Suprapubic skin (tissue), 4 donors: ENCODE results near the gene DCTD.

Source experiments
- EP300 ChIP-seq: sonication (generic); formaldehyde crosslinking; IDR thresholded peaks from one replicate; pipeline ENCODE4 v1.6.1; 2017; ENCODE audit warnings: antibody characterized with exemption
- POLR2A ChIP-seq, 2 donors: fragments of 450-650 bp; IDR thresholded peaks; one replicate each; pipeline ENCODE4 v1.6.1; 2017; ENCODE audit warnings: antibody characterized with exemption in 2 of 2, mild to moderate bottlenecking in 2 of 2, moderate library complexity in 2 of 2
- POLR2AphosphoS5 ChIP-seq, 3 donors: sonication (generic); formaldehyde crosslinking; IDR thresholded peaks; one replicate each; pipeline ENCODE4 v1.6.1; 2017; ENCODE audit warnings: antibody characterized with exemption in 3 of 3
- TF ChIP-seq, protein P1 (sequence below), 2 donors: fragments of 200-600 bp in 1 of 2; fragments of 450-650 bp in 1 of 2; sonication (generic) in 1 of 2; IDR thresholded peaks; one replicate each; pipeline ENCODE4 v1.5.1; 2016 to 2019; ENCODE audit warnings: antibody characterized with exemption in 2 of 2, mild to moderate bottlenecking in 1 of 2, moderate library complexity in 1 of 2

DNA sequence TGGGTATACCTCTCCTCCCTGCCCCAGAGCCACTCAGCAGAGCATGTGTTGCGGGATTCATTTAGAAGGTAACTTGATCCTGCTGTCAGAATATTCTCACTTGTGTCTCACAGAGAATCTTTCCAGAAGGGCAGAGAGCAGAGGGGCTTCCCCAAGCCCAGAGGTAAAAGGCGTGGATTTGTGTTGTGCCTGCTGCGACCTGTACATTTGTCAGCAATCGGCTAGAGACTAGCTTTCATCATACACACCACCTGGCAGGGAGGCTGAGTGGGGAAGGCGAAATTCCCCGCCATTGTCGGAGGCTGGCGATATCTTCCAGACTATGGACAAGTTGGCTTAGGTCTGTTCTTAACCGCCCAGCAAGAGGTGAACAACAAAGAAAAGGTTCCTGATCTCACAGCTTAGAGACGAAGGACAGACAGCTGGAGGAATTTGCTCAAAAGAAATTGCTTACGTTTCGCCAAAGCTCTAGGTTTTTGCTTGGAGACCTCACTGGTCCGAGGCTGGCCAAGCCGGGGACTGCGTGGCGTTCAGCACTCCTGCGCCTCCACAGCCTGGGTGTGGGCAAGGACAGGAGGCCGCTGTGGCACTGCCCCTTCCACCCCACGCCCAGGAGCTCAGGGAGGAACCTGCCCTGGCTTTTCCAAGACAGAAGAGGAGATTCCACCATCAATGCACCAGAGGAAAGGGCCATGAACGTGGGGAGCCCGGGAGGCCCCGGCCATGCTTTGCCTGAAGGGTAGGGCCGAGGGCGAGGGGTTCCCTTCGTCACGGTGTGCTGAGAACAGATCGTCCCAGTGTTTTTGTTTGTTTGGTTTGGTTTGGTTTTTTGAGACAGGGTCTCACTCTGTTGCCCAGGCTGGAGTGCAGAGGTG lies 69.4 kb downstream of the DCTD start:
- no peak for TF ChIP-seq POLR2A (IDR thresholded peaks at IDR 0.05)
- TF ChIP-seq, protein P1, sequence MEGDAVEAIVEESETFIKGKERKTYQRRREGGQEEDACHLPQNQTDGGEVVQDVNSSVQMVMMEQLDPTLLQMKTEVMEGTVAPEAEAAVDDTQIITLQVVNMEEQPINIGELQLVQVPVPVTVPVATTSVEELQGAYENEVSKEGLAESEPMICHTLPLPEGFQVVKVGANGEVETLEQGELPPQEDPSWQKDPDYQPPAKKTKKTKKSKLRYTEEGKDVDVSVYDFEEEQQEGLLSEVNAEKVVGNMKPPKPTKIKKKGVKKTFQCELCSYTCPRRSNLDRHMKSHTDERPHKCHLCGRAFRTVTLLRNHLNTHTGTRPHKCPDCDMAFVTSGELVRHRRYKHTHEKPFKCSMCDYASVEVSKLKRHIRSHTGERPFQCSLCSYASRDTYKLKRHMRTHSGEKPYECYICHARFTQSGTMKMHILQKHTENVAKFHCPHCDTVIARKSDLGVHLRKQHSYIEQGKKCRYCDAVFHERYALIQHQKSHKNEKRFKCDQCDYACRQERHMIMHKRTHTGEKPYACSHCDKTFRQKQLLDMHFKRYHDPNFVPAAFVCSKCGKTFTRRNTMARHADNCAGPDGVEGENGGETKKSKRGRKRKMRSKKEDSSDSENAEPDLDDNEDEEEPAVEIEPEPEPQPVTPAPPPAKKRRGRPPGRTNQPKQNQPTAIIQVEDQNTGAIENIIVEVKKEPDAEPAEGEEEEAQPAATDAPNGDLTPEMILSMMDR (IDR thresholded peaks at IDR 0.05): no peak
- TF ChIP-seq POLR2AphosphoS5 (IDR thresholded peaks at IDR 0.05): no peak
- TF ChIP-seq EP300: no peak
